GM12872 (cell line): Measurements from ENCODE around the gene DDX50.

Source experiments
- TF ChIP-seq, protein P1 (sequence below): IDR thresholded peaks from 3 replicates; pipeline ENCODE4 v1.5.1; 2011; ENCODE audit warnings: low read depth, mild to moderate bottlenecking, low read length, moderate library complexity; ENCODE audit not compliant: insufficient read depth

DDX50 gene

DNA sequence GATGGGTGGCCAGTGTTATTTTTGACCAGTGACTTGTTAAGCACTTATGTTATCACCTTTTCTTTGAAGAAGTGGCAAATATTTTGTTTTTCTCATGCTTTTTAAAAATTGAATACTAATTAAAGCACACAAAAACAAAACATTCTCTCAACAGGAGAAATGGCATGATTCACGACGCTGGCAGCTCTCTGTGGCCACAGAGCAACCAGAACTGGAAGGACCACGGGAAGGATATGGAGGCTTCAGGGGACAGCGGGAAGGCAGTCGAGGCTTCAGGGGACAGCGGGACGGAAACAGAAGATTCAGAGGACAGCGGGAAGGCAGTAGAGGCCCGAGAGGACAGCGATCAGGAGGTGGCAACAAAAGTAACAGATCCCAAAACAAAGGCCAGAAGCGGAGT is 81.3 kb downstream of the DDX50 start:
- TF ChIP-seq, protein P1, sequence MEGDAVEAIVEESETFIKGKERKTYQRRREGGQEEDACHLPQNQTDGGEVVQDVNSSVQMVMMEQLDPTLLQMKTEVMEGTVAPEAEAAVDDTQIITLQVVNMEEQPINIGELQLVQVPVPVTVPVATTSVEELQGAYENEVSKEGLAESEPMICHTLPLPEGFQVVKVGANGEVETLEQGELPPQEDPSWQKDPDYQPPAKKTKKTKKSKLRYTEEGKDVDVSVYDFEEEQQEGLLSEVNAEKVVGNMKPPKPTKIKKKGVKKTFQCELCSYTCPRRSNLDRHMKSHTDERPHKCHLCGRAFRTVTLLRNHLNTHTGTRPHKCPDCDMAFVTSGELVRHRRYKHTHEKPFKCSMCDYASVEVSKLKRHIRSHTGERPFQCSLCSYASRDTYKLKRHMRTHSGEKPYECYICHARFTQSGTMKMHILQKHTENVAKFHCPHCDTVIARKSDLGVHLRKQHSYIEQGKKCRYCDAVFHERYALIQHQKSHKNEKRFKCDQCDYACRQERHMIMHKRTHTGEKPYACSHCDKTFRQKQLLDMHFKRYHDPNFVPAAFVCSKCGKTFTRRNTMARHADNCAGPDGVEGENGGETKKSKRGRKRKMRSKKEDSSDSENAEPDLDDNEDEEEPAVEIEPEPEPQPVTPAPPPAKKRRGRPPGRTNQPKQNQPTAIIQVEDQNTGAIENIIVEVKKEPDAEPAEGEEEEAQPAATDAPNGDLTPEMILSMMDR, result no peak

DNA sequence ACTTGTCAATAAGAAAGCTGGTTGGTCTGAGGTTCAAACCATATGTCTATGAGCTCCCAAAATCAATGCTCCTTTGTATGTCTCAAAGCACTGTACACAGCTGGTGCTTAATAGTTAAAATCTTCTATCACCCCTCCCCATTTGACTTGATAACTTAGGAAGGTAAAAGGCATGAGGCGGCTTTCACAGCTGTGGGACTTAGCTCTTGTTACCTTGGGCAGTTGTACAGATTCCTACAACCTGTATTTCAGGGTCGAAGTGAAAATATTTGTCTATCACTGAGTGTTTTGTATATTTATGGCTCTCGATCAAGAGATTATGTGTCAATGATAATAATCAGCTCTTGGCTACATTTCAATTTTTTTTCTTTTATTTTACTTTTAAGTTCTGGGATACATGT is 86.5 kb downstream of the DDX50 start:
- TF ChIP-seq, protein P1, result no peak

DNA sequence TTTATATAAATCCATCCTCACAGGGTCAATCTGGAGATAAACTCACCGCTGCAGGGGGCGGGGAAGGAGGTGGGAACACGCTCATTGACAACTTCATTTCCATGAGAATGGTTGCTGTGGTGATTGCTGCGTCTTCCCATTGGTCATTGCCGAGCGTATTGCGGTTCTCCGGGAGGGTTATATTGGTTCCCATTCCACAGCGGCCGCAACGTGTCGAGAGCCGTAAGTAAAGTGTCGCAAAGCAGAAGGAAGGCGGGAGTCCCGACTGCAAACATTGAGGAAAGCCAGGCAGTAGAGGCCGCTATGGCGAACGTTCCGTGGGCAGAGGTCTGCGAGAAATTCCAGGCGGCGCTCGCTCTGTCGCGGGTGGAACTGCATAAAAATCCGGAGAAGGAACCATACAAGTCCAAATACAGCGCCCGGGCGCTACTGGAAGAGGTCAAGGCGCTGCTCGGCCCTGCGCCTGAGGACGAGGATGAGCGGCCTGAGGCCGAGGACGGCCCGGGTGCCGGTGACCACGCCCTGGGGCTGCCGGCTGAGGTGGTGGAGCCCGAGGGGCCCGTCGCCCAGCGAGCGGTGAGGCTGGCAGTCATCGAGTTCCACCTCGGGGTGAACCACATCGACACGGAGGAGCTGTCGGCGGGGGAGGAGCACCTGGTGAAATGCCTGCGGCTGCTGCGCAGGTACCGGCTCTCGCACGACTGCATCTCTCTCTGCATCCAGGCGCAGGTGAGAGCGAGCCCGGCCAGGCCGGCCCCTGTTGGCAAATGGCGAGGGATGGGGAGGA is 87.6 kb downstream of the DDX50 start, which contains the start of gene KIFBP:
TSS of gene KIFBP (plus strand) at position 274 of the 787 bp plus-strand sequence. CDS start at position 304, 30 bp downstream.
- TF ChIP-seq, protein P1, result peak; percentile 59

DNA sequence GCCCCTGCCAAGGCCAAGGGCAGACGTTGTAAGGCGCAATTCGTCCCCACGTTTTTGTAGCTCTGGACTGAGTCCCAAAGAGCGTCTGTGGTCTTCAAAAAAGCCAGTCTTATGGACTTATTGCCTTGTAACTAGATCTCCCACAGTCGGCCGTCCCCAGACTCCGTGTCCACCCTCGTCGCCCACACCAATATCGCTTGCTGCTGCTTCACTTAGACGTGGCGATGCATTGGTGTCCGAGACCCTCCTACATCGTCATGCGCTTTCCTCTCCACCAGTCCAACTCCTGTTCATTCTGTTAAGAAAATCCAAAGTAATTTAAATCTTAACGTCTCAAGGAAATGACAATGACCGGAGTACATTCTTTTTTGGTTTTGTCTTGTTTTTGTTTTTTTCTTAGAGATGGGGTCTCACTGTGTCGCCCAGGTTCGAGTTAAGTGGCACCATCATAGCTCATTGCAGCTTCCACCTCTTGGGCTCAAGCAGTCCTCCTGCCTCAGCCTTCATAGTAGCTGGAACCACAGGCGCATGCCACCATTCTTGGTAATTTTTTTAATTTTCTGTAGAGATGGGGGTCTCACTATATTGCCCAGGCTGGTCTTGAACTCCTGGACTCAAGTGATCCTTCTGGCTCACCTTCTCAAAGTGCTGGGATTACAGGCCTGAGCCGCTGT is 88.3 kb downstream of the DDX50 start:
- TF ChIP-seq, protein P1, result no peak

DNA sequence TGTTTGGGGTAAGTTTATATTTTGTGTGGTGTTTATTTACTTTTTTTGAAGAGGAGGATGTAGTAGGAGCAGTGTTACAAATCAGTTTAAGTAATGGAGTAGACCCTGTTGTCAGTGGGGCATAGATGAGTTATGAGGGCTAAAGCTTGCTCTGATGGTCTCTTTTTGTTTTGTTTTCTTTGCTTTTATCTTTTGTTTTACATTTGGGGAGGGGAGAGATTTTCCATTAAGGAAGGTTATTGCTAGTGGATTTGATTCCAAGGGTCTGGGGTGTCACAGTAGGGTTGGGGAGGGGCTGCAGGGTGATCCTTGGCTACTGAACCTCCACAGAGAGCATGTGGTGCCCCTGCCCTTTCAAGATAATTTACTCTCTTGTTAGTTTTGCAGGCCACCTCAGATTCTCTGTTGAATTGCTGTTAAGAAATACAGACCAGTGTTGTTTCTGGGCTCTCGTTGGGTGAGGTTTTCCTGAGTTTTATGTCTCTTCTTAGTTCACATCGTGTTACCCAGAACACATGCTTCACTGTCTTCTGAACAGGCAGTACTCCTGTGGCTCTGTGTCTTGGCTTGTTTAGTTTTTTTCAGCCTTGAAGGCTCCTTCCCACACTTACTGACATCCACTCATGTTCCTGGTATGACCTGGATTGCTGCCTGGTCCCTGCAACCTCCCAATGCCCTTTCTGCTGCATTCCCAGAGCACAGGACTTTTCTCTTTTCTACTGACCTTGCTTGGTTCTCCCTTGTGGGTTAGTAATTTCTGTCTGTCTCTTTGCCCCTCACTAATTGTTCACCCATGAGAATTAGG is 91.7 kb downstream of the DDX50 start:
- TF ChIP-seq, protein P1, result no peak
